HEK293 (cell line): ENCODE results near the gene MPG.

Experiments used
- BCL11B ChIP-seq: fragments of 450-650 bp; formaldehyde crosslinking; IDR thresholded peaks from 2 replicates; pipeline ENCODE4 v1.5.1; 2016; ENCODE audit warnings: low read depth, missing biosample characterization, missing genetic modification characterization
- OVOL3 ChIP-seq: fragments of 450-650 bp; formaldehyde crosslinking; IDR thresholded peaks from 2 replicates; pipeline ENCODE4 v1.5.1; 2016; ENCODE audit warnings: missing biosample characterization, missing genetic modification characterization
- SCRT2 ChIP-seq: fragments of 450-650 bp; formaldehyde crosslinking; IDR thresholded peaks from 2 replicates; pipeline ENCODE4 v1.5.1; 2016; ENCODE audit warnings: missing biosample characterization, missing genetic modification characterization
- ZBTB1 ChIP-seq: fragments of 450-650 bp; formaldehyde crosslinking; IDR thresholded peaks from 2 replicates; pipeline ENCODE4 v1.5.1; 2016; ENCODE audit warnings: missing biosample characterization, missing genetic modification characterization
- ZBTB7A ChIP-seq: fragments of 450-650 bp; formaldehyde crosslinking; IDR thresholded peaks from 2 replicates; pipeline ENCODE4 v1.5.1; 2016; ENCODE audit warnings: low read depth, missing biosample characterization, missing genetic modification characterization
- ZEB2 ChIP-seq: fragments of 450-650 bp; formaldehyde crosslinking; IDR thresholded peaks from 2 replicates; pipeline ENCODE4 v1.5.1; 2016; ENCODE audit warnings: missing biosample characterization, missing genetic modification characterization
- ZFP37 ChIP-seq: fragments of 450-650 bp; formaldehyde crosslinking; IDR thresholded peaks from 2 replicates; pipeline ENCODE4 v1.5.1; 2016; ENCODE audit warnings: missing biosample characterization, missing genetic modification characterization
- ZNF10 ChIP-seq: fragments of 450-650 bp; formaldehyde crosslinking; IDR thresholded peaks from 2 replicates; pipeline ENCODE4 v1.5.1; 2017; ENCODE audit warnings: missing biosample characterization, missing genetic modification characterization
- ZNF138 ChIP-seq: fragments of 450-650 bp; formaldehyde crosslinking; IDR thresholded peaks from 2 replicates; pipeline ENCODE4 v1.5.1; 2016; ENCODE audit warnings: missing biosample characterization, missing genetic modification characterization, borderline replicate concordance
- ZNF155 ChIP-seq: fragments of 450-650 bp; formaldehyde crosslinking; IDR thresholded peaks from 2 replicates; pipeline ENCODE4 v1.5.1; 2016; ENCODE audit warnings: missing biosample characterization, missing genetic modification characterization
- ZNF221 ChIP-seq: fragments of 450-650 bp; formaldehyde crosslinking; IDR thresholded peaks from 2 replicates; pipeline ENCODE4 v1.5.1; 2017; ENCODE audit warnings: missing biosample characterization, missing genetic modification characterization, borderline replicate concordance
- ZNF223 ChIP-seq: fragments of 450-650 bp; formaldehyde crosslinking; IDR thresholded peaks from 2 replicates; pipeline ENCODE4 v1.5.1; 2016; ENCODE audit warnings: missing biosample characterization, missing genetic modification characterization
- ZNF404 ChIP-seq: fragments of 450-650 bp; formaldehyde crosslinking; IDR thresholded peaks from 2 replicates; pipeline ENCODE4 v1.5.1; 2017; ENCODE audit warnings: missing biosample characterization, missing genetic modification characterization
- ZNF426 ChIP-seq: fragments of 450-650 bp; formaldehyde crosslinking; IDR thresholded peaks from 2 replicates; pipeline ENCODE4 v1.5.1; 2017; ENCODE audit warnings: missing biosample characterization, missing genetic modification characterization, mild to moderate bottlenecking, inconsistent platforms, moderate library complexity
- ZNF501 ChIP-seq: fragments of 450-650 bp; formaldehyde crosslinking; IDR thresholded peaks from 2 replicates; pipeline ENCODE4 v1.5.1; 2016; ENCODE audit warnings: missing biosample characterization, missing genetic modification characterization
- ZNF510 ChIP-seq: fragments of 450-650 bp; formaldehyde crosslinking; IDR thresholded peaks from 2 replicates; pipeline ENCODE4 v1.5.1; 2018; ENCODE audit warnings: mild to moderate bottlenecking, missing genetic modification characterization, missing biosample characterization; ENCODE audit not compliant: insufficient replicate concordance
- ZNF530 ChIP-seq: fragments of 450-650 bp; formaldehyde crosslinking; IDR thresholded peaks from 2 replicates; pipeline ENCODE4 v1.5.1; 2016; ENCODE audit warnings: low read depth, missing biosample characterization, missing genetic modification characterization
- ZNF560 ChIP-seq: fragments of 450-650 bp; formaldehyde crosslinking; IDR thresholded peaks from 2 replicates; pipeline ENCODE4 v1.5.1; 2017; ENCODE audit warnings: missing biosample characterization, missing genetic modification characterization, borderline replicate concordance
- ZNF654 ChIP-seq: fragments of 450-650 bp; formaldehyde crosslinking; IDR thresholded peaks from 2 replicates; pipeline ENCODE4 v1.5.1; 2016; ENCODE audit warnings: low read depth, missing biosample characterization, missing genetic modification characterization
- ZSCAN23 ChIP-seq: fragments of 450-650 bp; formaldehyde crosslinking; IDR thresholded peaks from 2 replicates; pipeline ENCODE4 v1.5.1; 2016; ENCODE audit warnings: missing biosample characterization, missing genetic modification characterization
- TF ChIP-seq, protein P1 (sequence below): fragments of 450-650 bp; formaldehyde crosslinking; IDR thresholded peaks from 2 replicates; pipeline ENCODE4 v1.5.1; 2016; ENCODE audit warnings: missing biosample characterization, missing genetic modification characterization
- TF ChIP-seq, protein P2 (sequence below): fragments of 450-650 bp; formaldehyde crosslinking; IDR thresholded peaks from 2 replicates; pipeline ENCODE4 v1.5.1; 2016; ENCODE audit warnings: missing biosample characterization, missing genetic modification characterization
- TF ChIP-seq, protein P3 (sequence below): fragments of 450-650 bp; formaldehyde crosslinking; IDR thresholded peaks from 2 replicates; pipeline ENCODE4 v1.5.1; 2016; ENCODE audit warnings: missing biosample characterization, missing genetic modification characterization, borderline replicate concordance
- TF ChIP-seq, protein P4 (sequence below): fragments of 450-650 bp; formaldehyde crosslinking; IDR thresholded peaks from 2 replicates; pipeline ENCODE4 v1.5.1; 2016; ENCODE audit warnings: missing biosample characterization, missing genetic modification characterization

MPG gene

DNA sequence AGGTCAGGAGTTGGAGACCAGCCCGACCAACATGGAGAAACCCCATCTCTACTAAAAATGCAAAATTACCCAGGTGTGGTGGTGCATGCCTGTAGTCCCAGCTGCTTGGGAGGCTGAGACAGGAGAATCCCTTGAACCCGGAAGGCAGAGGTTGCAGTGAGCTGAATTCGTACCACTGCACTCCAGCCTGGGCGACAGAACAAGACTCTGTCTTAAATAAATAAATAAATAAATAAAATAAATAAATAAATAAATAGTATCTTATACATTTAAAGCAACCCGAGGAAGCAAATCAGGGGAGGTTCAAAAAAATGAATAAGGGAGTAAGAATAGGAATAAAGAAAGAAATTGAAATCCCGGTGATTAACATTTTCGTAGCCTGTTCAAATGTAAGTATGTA lies 31.5 kb upstream of the MPG start (continued):
- TF ChIP-seq ZNF155 (tag by site-specific recombination) (0 out of 2 replicates have a peak, but pooled peaks have one; percentile 83), BCL11B (tag by site-specific recombination) (peak; percentile 48; the same call in 1 of the 2 replicates), ZNF510 (peak; percentile 96), ZFP37 (peak; percentile 97), ZNF501 (peak; percentile 95), SCRT2 (tag by site-specific recombination) (peak; percentile 34; the same call in 1 of the 2 replicates), ZNF426 (tag by site-specific recombination) (peak; percentile 100), ZNF654 (tag by site-specific recombination) (peak; percentile 68), ZNF223 (peak; percentile 89), ZEB2 (tag by site-specific recombination) (peak; percentile 36; the same call in 1 of the 2 replicates), ZNF530 (tag by site-specific recombination) (peak; percentile 92), OVOL3 (tag by site-specific recombination) (peak; percentile 89; the same call in 1 of the 2 replicates), ZBTB1 (tag by site-specific recombination) (peak; percentile 97), ZNF404 (tag by site-specific recombination) (peak; percentile 99), ZNF10 (tag by site-specific recombination) (peak; percentile 30; the same call in 1 of the 2 replicates), ZBTB7A (tag by site-specific recombination) (peak; percentile 77; the same call in 1 of the 2 replicates), ZNF560 (peak; percentile 99), ZNF221 (peak; percentile 95; the same call in 1 of the 2 replicates), ZSCAN23 (peak; percentile 85), ZNF138 (peak; percentile 98)
- TF ChIP-seq, protein P1, sequence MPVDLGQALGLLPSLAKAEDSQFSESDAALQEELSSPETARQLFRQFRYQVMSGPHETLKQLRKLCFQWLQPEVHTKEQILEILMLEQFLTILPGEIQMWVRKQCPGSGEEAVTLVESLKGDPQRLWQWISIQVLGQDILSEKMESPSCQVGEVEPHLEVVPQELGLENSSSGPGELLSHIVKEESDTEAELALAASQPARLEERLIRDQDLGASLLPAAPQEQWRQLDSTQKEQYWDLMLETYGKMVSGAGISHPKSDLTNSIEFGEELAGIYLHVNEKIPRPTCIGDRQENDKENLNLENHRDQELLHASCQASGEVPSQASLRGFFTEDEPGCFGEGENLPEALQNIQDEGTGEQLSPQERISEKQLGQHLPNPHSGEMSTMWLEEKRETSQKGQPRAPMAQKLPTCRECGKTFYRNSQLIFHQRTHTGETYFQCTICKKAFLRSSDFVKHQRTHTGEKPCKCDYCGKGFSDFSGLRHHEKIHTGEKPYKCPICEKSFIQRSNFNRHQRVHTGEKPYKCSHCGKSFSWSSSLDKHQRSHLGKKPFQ (tag by site-specific recombination): peak; percentile 76
- TF ChIP-seq, protein P2, sequence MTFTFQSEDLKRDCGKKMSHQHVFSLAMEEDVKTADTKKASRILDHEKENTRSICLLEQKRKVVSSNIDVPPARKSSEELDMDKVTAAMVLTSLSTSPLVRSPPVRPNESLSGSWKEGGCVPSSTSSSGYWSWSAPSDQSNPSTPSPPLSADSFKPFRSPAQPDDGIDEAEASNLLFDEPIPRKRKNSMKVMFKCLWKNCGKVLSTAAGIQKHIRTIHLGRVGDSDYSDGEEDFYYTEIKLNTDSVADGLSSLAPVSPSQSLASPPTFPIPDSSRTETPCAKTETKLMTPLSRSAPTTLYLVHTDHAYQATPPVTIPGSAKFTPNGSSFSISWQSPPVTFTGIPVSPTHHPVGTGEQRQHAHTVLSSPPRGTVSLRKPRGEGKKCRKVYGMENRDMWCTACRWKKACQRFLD: peak; percentile 74; the same call in 1 of the 2 replicates
- TF ChIP-seq, protein P3, sequence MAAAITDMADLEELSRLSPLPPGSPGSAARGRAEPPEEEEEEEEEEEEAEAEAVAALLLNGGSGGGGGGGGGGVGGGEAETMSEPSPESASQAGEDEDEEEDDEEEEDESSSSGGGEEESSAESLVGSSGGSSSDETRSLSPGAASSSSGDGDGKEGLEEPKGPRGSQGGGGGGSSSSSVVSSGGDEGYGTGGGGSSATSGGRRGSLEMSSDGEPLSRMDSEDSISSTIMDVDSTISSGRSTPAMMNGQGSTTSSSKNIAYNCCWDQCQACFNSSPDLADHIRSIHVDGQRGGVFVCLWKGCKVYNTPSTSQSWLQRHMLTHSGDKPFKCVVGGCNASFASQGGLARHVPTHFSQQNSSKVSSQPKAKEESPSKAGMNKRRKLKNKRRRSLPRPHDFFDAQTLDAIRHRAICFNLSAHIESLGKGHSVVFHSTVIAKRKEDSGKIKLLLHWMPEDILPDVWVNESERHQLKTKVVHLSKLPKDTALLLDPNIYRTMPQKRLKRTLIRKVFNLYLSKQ (tag by site-specific recombination): peak; percentile 96
- TF ChIP-seq, protein P4, sequence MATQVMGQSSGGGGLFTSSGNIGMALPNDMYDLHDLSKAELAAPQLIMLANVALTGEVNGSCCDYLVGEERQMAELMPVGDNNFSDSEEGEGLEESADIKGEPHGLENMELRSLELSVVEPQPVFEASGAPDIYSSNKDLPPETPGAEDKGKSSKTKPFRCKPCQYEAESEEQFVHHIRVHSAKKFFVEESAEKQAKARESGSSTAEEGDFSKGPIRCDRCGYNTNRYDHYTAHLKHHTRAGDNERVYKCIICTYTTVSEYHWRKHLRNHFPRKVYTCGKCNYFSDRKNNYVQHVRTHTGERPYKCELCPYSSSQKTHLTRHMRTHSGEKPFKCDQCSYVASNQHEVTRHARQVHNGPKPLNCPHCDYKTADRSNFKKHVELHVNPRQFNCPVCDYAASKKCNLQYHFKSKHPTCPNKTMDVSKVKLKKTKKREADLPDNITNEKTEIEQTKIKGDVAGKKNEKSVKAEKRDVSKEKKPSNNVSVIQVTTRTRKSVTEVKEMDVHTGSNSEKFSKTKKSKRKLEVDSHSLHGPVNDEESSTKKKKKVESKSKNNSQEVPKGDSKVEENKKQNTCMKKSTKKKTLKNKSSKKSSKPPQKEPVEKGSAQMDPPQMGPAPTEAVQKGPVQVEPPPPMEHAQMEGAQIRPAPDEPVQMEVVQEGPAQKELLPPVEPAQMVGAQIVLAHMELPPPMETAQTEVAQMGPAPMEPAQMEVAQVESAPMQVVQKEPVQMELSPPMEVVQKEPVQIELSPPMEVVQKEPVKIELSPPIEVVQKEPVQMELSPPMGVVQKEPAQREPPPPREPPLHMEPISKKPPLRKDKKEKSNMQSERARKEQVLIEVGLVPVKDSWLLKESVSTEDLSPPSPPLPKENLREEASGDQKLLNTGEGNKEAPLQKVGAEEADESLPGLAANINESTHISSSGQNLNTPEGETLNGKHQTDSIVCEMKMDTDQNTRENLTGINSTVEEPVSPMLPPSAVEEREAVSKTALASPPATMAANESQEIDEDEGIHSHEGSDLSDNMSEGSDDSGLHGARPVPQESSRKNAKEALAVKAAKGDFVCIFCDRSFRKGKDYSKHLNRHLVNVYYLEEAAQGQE (tag by site-specific recombination): peak; percentile 89
- TF ChIP-seq, all 188 proteins: peak for 78; not testable (repeated sequence) for 110
